Astrocyte of the cerebellum (primary cell): ENCODE results near the gene NAALAD2.
"Not testable (repeated sequence)": the region's sequence is repeated elsewhere in the genome, so short reads cannot be mapped to it uniquely, and the experiment has no call there.

Experiments
- DNase-seq: peaks from one replicate; pipeline ENCODE4 v3.0.0-alpha.2; 2011; ENCODE audit warnings: low read depth
- H3K4me3 ChIP-seq: 2 replicates; pipeline ENCODE4 v1.5.1; 2011; ENCODE audit warnings: mild to moderate bottlenecking, low read depth, low read length, moderate library complexity
- in situ Hi-C: cut with HindIII; loops from 2 replicates; pipeline ENCODE4 v1.10.0; 2017; ENCODE audit warnings: low sequenced_read_pairs
- TF ChIP-seq, protein P1 (sequence below): IDR thresholded peaks from 2 replicates; pipeline ENCODE4 v1.5.1; 2012; ENCODE audit warnings: low read length, low read depth, moderate library complexity, mild to moderate bottlenecking; ENCODE audit errors: missing control alignments

The NAALAD2 gene

DNA sequence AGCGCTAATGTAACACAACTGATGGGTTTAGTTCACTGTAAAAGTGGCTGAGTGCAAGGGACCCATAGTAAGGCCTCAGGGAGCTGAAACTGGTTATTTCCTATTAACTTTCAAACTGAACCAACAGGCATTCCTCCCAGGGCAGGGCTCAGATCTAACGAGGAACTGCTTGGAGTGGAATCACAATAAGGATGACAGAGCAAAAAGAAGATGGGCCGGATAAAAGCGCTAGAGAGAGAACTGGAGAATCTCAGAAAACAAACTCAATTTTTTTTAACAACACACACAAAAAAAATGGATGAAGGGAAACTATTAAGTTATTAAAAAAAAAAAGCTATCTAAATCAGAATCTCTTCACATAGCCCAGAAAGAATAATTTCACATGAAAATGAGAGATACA lies 102.5 kb downstream of the NAALAD2 start:
- no peak overlapping the region for H3K4me3 ChIP-seq
- in situ Hi-C loops = no loop called here
- no peak for DNase-seq
- TF ChIP-seq, protein P1, sequence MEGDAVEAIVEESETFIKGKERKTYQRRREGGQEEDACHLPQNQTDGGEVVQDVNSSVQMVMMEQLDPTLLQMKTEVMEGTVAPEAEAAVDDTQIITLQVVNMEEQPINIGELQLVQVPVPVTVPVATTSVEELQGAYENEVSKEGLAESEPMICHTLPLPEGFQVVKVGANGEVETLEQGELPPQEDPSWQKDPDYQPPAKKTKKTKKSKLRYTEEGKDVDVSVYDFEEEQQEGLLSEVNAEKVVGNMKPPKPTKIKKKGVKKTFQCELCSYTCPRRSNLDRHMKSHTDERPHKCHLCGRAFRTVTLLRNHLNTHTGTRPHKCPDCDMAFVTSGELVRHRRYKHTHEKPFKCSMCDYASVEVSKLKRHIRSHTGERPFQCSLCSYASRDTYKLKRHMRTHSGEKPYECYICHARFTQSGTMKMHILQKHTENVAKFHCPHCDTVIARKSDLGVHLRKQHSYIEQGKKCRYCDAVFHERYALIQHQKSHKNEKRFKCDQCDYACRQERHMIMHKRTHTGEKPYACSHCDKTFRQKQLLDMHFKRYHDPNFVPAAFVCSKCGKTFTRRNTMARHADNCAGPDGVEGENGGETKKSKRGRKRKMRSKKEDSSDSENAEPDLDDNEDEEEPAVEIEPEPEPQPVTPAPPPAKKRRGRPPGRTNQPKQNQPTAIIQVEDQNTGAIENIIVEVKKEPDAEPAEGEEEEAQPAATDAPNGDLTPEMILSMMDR = no peak

DNA sequence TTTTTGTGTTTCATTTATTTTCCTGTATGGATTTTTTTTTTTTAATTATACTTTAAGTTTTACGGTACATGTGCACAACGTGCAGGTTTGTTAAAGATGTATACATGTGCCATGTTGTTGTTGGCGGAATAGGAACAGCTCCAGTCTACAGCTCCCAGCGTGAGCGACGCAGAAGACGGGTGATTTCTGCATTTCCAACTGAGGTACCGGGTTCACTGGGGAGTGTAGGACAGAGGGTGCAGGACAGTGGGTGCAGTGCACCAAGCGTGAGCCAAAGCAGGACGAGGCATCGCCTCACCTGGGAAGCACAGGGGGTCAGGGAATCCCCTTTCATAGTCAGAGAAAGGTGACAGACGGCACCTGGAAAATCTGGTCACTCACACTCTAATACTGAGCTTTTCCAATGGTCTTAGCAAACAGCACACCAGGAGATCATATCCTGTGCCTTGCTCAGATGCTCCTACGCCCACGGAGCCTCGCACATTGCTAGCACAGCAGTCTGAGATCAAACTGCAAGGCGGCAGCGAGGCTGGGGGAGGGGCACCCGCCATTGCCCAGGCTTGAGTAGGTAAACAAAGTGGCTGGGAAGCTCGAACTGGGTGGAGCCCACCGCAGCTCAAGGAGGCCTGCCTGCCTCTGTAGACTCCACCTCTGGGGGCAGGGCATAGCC lies 105.6 kb downstream of the NAALAD2 start:
- in situ Hi-C loops, H3K4me3 ChIP-seq, DNase-seq: not testable (repeated sequence)

DNA sequence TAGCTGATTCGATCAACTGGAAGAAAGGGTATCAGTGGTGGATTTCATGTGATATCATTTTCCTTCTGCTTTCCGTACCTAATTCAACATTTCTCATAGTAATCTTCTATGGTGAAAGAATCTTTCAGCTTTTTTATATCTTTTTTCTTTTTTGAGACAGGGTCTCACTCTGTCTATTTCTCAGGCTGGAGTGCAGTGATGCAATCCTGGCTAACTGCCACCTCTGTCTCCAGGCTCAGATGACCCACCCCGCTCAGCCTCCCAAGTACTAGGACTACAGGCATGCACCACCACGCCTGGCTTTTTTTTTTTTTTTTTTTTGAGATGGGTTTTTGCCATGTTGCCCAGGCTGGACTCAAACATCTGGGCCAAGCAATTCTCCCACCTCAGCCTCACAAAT lies 107.0 kb downstream of the NAALAD2 start:
- H3K4me3 ChIP-seq = no peak overlapping the region
- in situ Hi-C loops = no loop called here
- TF ChIP-seq, protein P1 = no peak
- DNase-seq = no peak
